Stomach (tissue), 9 donors: Measurements from ENCODE around the gene SF3B3. TPM values are rescaled to one million over a fixed set of nuclear protein-coding genes. Genes with fewer than 3 reads are reported as not detected.

ENCODE experiments used
- DNase-seq, 2 donors: peaks; one replicate each; pipeline versions ENCODE4 v3.0.0 to v3.0.0-alpha.2; 2013 to 2019
- H3K27ac ChIP-seq, 5 donors: fragments of 200-600 bp in 4 of 5; sonication (generic) in 4 of 5; one replicate each; pipeline ENCODE4 v1.5.1; 2013 to 2019; ENCODE audit warnings: mild to moderate bottlenecking in 1 of 5, moderate library complexity in 1 of 5
- H3K27me3 ChIP-seq, 3 donors: fragments of 200-600 bp; sonication (generic); one replicate each; pipeline ENCODE4 v1.5.1; 2017 to 2019; ENCODE audit warnings: mixed run types in 1 of 3
- H3K36me3 ChIP-seq, 4 donors: fragments of 200-600 bp; sonication (generic); 1 replicate in 3 of 4; 2 replicates in 1 of 4; pipeline ENCODE4 v1.5.1; 2016 to 2019
- H3K4me1 ChIP-seq, 4 donors: fragments of 200-600 bp; sonication (generic); one replicate each; pipeline ENCODE4 v1.5.1; 2016 to 2019
- H3K4me3 ChIP-seq, 4 donors: fragments of 200-600 bp; sonication (generic) in 3 of 4; one replicate each; pipeline ENCODE4 v1.5.1; 2016 to 2019; ENCODE audit warnings: mild to moderate bottlenecking in 1 of 4
- H3K9me3 ChIP-seq, 4 donors: fragments of 200-600 bp; sonication (generic); one replicate each; pipeline ENCODE4 v1.5.1; 2016 to 2019
- CTCF ChIP-seq, 7 experiments: fragments of 450-650 bp in 4 of 7; fragments of 200-600 bp in 3 of 7; sonication (generic) in 3 of 7; IDR thresholded peaks; one replicate each; pipeline ENCODE4 v1.5.1; 2016 to 2019; ENCODE audit warnings: antibody characterized with exemption in 7 of 7, control low read depth in 2 of 7, mild to moderate bottlenecking in 1 of 7
- EP300 ChIP-seq: sonication (generic); formaldehyde crosslinking; IDR thresholded peaks from one replicate; pipeline ENCODE4 v1.6.1; 2017; ENCODE audit warnings: antibody characterized with exemption
- POLR2A ChIP-seq, 4 donors: fragments of 450-650 bp; IDR thresholded peaks; one replicate each; pipeline ENCODE4 v1.6.1; 2016; ENCODE audit warnings: antibody characterized with exemption in 4 of 4, control low read depth in 2 of 4, mild to moderate bottlenecking in 1 of 4, moderate library complexity in 1 of 4
- POLR2AphosphoS5 ChIP-seq, 3 donors: sonication (generic); formaldehyde crosslinking; IDR thresholded peaks; one replicate each; pipeline ENCODE4 v1.6.1; 2016; ENCODE audit warnings: antibody characterized with exemption in 3 of 3
- WGBS, 5 donors: extraction: QIAGEN DNeasy Blood & Tissue Kit in 3 of 5; methylation state at CpG; one replicate each; pipeline versions ENCODE4 v1.1.5 to v1.1.7; 2013 to 2018; 5-methylcytosine and 5-hydroxymethylcytosine counted together
- intact Hi-C: fragments of 100-400 bp; cut with DNase I; formaldehyde crosslinking; loops from one replicate; pipeline ENCODE4 v1.15.1; 2023; ENCODE audit warnings: low total_unique reads
- polyA plus RNA-seq, 3 donors: library from polyadenylated mRNA; stranded (reverse); fragments of 200-250 nt; gene quantifications; one replicate each; pipeline ENCODE4 v1.2.3, GENCODE V29; 2013
- total RNA-seq, 5 donors: library from RNA; depleted of rRNA; stranded (reverse); fragments of >200 nt; gene quantifications; one replicate each; pipeline versions ENCODE4 v1.1.0 to v1.2.3, GENCODE V29; 2014 to 2016
- donor health status: healthy with polysubstance abuse.
- donor health status: Bipolar disorder and iron deficiency.
- donor health status: healthy.

SF3B3 gene
- total and polyA plus RNA-seq, 8 donors, result 30.8 to 141 (median 79.8) TPM

- no peaks in the 10 kb centered on the region for H3K27me3 ChIP-seq
- intact Hi-C loops, result no loop called here
- TF ChIP-seq CTCF (IDR thresholded peaks at IDR 0.05) (no peak), POLR2A (IDR thresholded peaks at IDR 0.05) (no peak), EP300 (no peak), POLR2AphosphoS5 (IDR thresholded peaks at IDR 0.05) (no peak)
- 92 to 97% (median 94%) methylated on average over 6 of the region's 6 CpGs for WGBS, 5 donors
- peaks cover 38 to 100% (median 96%) of the 10 kb centered on the region in 4 donors for H3K36me3 ChIP-seq
- H3K27ac ChIP-seq, result no peak overlapping the region
- no peak for DNase-seq
- no peaks in the 10 kb centered on the region for H3K9me3 ChIP-seq
- H3K4me1 ChIP-seq, result no peaks in the 10 kb centered on the region
- no peak overlapping the region for H3K4me3 ChIP-seq
Measured at GRCh38 chr16:70496513-70496912, 27.1 kb upstream of the SF3B3 start.

GRCh38 chr16:70508752-70509151, 14.9 kb upstream of the SF3B3 start:
- H3K36me3 ChIP-seq, result peaks cover 57 to 99% (median 97%) of the 10 kb centered on the region in 4 donors
- H3K27me3 ChIP-seq, result no peaks in the 10 kb centered on the region
- H3K4me3 ChIP-seq, result no peak overlapping the region
- H3K27ac ChIP-seq, result no peak overlapping the region
- intact Hi-C loops, result no loop called here
- DNase-seq, result no peak
- H3K9me3 ChIP-seq, result no peaks in the 10 kb centered on the region
- TF ChIP-seq POLR2A (IDR thresholded peaks at IDR 0.05), result no peak
- no peak for TF ChIP-seq CTCF (IDR thresholded peaks at IDR 0.05)
- no peak for TF ChIP-seq POLR2AphosphoS5 (IDR thresholded peaks at IDR 0.05)
- TF ChIP-seq EP300, result no peak
- 57 to 72% (median 70%) methylated on average over 5 of the region's 5 CpGs for WGBS, 5 donors
- H3K4me1 ChIP-seq, result no peaks in the 10 kb centered on the region

GRCh38 chr16:70510216-70510615, 13.4 kb upstream of the SF3B3 start:
- 94 to 100% (median 95%) methylated on average over 3 of the region's 3 CpGs for WGBS, 5 donors
- intact Hi-C loops, result no loop called here
- H3K9me3 ChIP-seq, result no peaks in the 10 kb centered on the region
- TF ChIP-seq POLR2AphosphoS5 (IDR thresholded peaks at IDR 0.05) (no peak), EP300 (no peak), POLR2A (IDR thresholded peaks at IDR 0.05) (no peak), CTCF (IDR thresholded peaks at IDR 0.05) (no peak)
- no peak overlapping the region for H3K4me3 ChIP-seq
- H3K27me3 ChIP-seq, result no peaks in the 10 kb centered on the region
- peaks cover 67 to 100% (median 98%) of the 10 kb centered on the region in 4 donors for H3K36me3 ChIP-seq
- no peak overlapping the region for H3K27ac ChIP-seq
- no peaks in the 10 kb centered on the region for H3K4me1 ChIP-seq
- DNase-seq, result no peak

- no peak overlapping the region for H3K27ac ChIP-seq
- TF ChIP-seq EP300 (no peak), CTCF (IDR thresholded peaks at IDR 0.05) (no peak), POLR2A (IDR thresholded peaks at IDR 0.05) (no peak), POLR2AphosphoS5 (IDR thresholded peaks at IDR 0.05) (no peak)
- WGBS, 5 donors, result 95 to 100% (median 98%) methylated on average over 1 of the region's 1 CpG
Measured at GRCh38 chr16:70511833-70512232, 11.8 kb upstream of the SF3B3 start.

More at GRCh38 chr16:70511833-70512232, 11.8 kb upstream of the SF3B3 start:
- Histone ChIP-seq H3K36me3 (peaks cover 79 to 100% (median 100%) of the 10 kb centered on the region in 4 donors), H3K27me3 (no peaks in the 10 kb centered on the region), H3K4me3 (no peak overlapping the region), H3K9me3 (no peaks in the 10 kb centered on the region), H3K4me1 (no peaks in the 10 kb centered on the region)
- DNase-seq, result no peak
- intact Hi-C loops, result no loop called here
